Neural progenitor cell (in vitro differentiated cells): ENCODE measurements around the gene INHBB. TPM values are rescaled to one million over a fixed set of nuclear protein-coding genes. Genes with fewer than 3 reads are reported as not detected.

Source experiments
- DNase-seq: peaks from one replicate; pipeline ENCODE4 v3.0.0-alpha.2; 2016; ENCODE audit warnings: low spot score
- H2AFZ ChIP-seq: fragments of 200-600 bp; sonication (generic); replicated peaks from 2 replicates; pipeline ENCODE4 v1.6.1; 2016; ENCODE audit warnings: antibody characterized with exemption
- H3F3A ChIP-seq: fragments of 200-600 bp; sonication (generic); 2 replicates; pipeline ENCODE4 v1.6.1; 2016; ENCODE audit warnings: antibody characterized with exemption, low read depth
- H3K27ac ChIP-seq: fragments of 200-600 bp; sonication (generic); 2 replicates; pipeline ENCODE4 v1.5.1; 2016; ENCODE audit warnings: mild to moderate bottlenecking
- H3K27me3 ChIP-seq: fragments of 200-600 bp; sonication (generic); 2 replicates; pipeline ENCODE4 v1.6.1; 2016; ENCODE audit warnings: mild to moderate bottlenecking, moderate library complexity
- H3K36me3 ChIP-seq: fragments of 200-600 bp; sonication (generic); 2 replicates; pipeline ENCODE4 v1.5.1; 2016
- H3K4me1 ChIP-seq: fragments of 200-600 bp; sonication (generic); 2 replicates; pipeline ENCODE4 v1.6.1; 2016; ENCODE audit warnings: mixed run types
- H3K4me2 ChIP-seq: fragments of 200-600 bp; sonication (generic); 2 replicates; pipeline ENCODE4 v1.6.1; 2016
- H3K4me3 ChIP-seq: fragments of 200-600 bp; sonication (generic); 2 replicates; pipeline ENCODE4 v1.5.1; 2016
- H3K79me2 ChIP-seq: fragments of 200-600 bp; sonication (generic); 2 replicates; pipeline ENCODE4 v1.6.1; 2016; ENCODE audit warnings: low read depth
- H3K9ac ChIP-seq: fragments of 200-600 bp; sonication (generic); 2 replicates; pipeline ENCODE4 v1.6.1; 2016
- H3K9me3 ChIP-seq: fragments of 200-600 bp; sonication (generic); 2 replicates; pipeline ENCODE4 v1.5.1; 2016; ENCODE audit warnings: low read depth
- H4K20me1 ChIP-seq: fragments of 200-600 bp; sonication (generic); 2 replicates; pipeline ENCODE4 v1.6.1; 2016; ENCODE audit warnings: low read depth
- H3K27ac Mint-ChIP-seq: 3 replicates; pipeline ENCODE4 v1.8.0; 2021; ENCODE audit warnings: mixed read lengths
- H3K27me3 Mint-ChIP-seq: 2 replicates; pipeline ENCODE4 v1.8.0; 2022; ENCODE audit warnings: low read depth, mild to moderate bottlenecking, inconsistent platforms, moderate library complexity, mixed read lengths; ENCODE audit not compliant: insufficient read depth
- H3K36me3 Mint-ChIP-seq: 3 replicates; pipeline ENCODE4 v1.8.0; 2021; ENCODE audit warnings: mixed read lengths
- H3K4me1 Mint-ChIP-seq: 3 replicates; pipeline ENCODE4 v1.8.0; 2021; ENCODE audit warnings: mixed read lengths
- H3K4me3 Mint-ChIP-seq: 3 replicates; pipeline ENCODE4 v1.8.0; 2021; ENCODE audit warnings: mild to moderate bottlenecking, moderate library complexity, mixed read lengths
- H3K9me3 Mint-ChIP-seq: 3 replicates; pipeline ENCODE4 v1.8.0; 2020; ENCODE audit warnings: mixed read lengths
- EZH2 ChIP-seq: fragments of 200-600 bp; sonication (generic); IDR thresholded peaks from 2 replicates; pipeline ENCODE4 v1.6.1; 2017; ENCODE audit warnings: antibody characterized with exemption, mild to moderate bottlenecking, moderate library complexity
- EZH2phosphoT487 ChIP-seq: fragments of 200-600 bp; sonication (generic); IDR thresholded peaks from 2 replicates; pipeline ENCODE4 v1.6.1; 2017; ENCODE audit warnings: antibody characterized with exemption
- total RNA-seq: library from RNA; depleted of rRNA; stranded (reverse); fragments of >200 nt; gene quantifications from 2 replicates; pipeline ENCODE4 v1.2.3, GENCODE V29; 2015; ENCODE audit warnings: low replicate concordance
- TF ChIP-seq, protein P1 (sequence below): fragments of 200-600 bp; sonication (generic); IDR thresholded peaks from 2 replicates; pipeline ENCODE4 v1.5.1; 2017; ENCODE audit warnings: antibody characterized with exemption, mild to moderate bottlenecking

The INHBB gene
- total RNA-seq, 1 donor from 2014 or later, result not detected

DNA sequence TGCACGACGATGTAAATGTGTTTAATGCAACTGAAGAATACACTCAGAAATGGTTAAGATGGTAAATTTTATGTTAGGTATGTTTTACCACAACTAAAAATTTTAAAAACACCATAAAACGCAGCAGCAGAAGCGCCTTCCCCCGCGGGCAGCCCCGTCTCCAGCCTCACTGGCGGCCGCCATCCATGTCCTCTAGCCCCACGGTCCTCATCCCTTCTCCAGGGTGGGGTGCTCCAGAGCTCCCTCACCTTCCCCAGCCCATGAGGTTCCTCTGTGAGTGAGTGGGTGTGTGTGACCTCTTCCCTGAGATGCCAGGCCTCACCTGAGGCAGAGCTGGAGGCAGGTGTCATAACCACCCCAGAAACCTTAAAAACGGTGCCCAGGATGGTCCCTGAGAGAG lies 17.0 kb downstream of the INHBB start:
- H3K27me3 Mint-ChIP-seq, result peaks cover 25% of the 10 kb centered on the region
- peaks cover 21% of the 10 kb centered on the region for H3K4me1 Mint-ChIP-seq
- H3K4me2 ChIP-seq, result no peak overlapping the region

DNA sequence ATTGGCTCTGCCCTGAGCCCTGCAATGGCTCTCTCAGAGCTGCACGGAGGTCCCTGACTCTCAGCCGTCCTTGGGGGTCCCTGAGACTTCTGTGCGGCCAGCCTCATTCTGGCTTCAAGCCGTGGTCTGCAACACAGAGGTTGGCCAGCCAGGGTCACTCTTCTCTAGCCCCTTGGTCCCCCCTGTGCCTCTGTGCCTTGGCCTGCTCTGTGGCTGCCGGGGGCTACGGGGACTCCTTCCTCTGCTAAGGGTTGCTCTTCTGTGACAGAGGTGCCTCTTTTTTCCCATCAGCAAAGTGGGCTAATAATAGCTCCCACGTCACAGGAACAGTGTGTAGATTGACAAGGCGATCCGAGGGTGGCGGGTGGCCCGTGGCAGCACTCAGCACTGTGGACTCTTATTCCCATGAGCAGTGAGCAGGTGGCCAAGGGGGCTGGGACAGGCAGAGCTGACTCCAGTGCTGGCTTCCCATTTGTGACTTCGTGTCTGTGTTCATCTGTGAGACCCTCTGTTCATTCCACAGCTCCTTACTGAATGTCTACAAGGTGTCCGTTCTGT lies 19.4 kb downstream of the INHBB start:
- no peaks in the 10 kb centered on the region for H3K36me3 ChIP-seq
- Mint-ChIP-seq H3K27me3 (peaks cover 22% of the 10 kb centered on the region), H3K4me3 (no peak overlapping the region), H3K4me1 (peaks cover 17% of the 10 kb centered on the region), H3K27ac (peak overlapping the region; percentile 84), H3K36me3 (no peaks in the 10 kb centered on the region), H3K9me3 (no peaks in the 10 kb centered on the region)
- no peaks in the 10 kb centered on the region for H3K79me2 ChIP-seq
- H3K27ac ChIP-seq, result no peak overlapping the region
- H3K4me2 ChIP-seq, result no peak overlapping the region
- no peak for DNase-seq
- no peak overlapping the region for H3K9ac ChIP-seq
- no peaks in the 10 kb centered on the region for H3K27me3 ChIP-seq
- no peaks in the 10 kb centered on the region for H3F3A ChIP-seq
- H2AFZ ChIP-seq, result no peak overlapping the region
- H4K20me1 ChIP-seq, result no peaks in the 10 kb centered on the region
- no peaks in the 10 kb centered on the region for H3K9me3 ChIP-seq
- H3K4me1 ChIP-seq, result no peaks in the 10 kb centered on the region
- no peak overlapping the region for H3K4me3 ChIP-seq
- TF ChIP-seq EZH2 (no peak), EZH2phosphoT487 (no peak)
- TF ChIP-seq, protein P1, sequence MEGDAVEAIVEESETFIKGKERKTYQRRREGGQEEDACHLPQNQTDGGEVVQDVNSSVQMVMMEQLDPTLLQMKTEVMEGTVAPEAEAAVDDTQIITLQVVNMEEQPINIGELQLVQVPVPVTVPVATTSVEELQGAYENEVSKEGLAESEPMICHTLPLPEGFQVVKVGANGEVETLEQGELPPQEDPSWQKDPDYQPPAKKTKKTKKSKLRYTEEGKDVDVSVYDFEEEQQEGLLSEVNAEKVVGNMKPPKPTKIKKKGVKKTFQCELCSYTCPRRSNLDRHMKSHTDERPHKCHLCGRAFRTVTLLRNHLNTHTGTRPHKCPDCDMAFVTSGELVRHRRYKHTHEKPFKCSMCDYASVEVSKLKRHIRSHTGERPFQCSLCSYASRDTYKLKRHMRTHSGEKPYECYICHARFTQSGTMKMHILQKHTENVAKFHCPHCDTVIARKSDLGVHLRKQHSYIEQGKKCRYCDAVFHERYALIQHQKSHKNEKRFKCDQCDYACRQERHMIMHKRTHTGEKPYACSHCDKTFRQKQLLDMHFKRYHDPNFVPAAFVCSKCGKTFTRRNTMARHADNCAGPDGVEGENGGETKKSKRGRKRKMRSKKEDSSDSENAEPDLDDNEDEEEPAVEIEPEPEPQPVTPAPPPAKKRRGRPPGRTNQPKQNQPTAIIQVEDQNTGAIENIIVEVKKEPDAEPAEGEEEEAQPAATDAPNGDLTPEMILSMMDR, result no peak

More for the DNA sequence above, 17.0 kb downstream of the INHBB start:
- Mint-ChIP-seq H3K27ac (peak overlapping the region; percentile 10), H3K9me3 (no peaks in the 10 kb centered on the region), H3K4me3 (no peak overlapping the region), H3K36me3 (no peaks in the 10 kb centered on the region)
- Histone ChIP-seq H3K9ac (no peak overlapping the region), H3K9me3 (no peaks in the 10 kb centered on the region), H3F3A (no peaks in the 10 kb centered on the region), H2AFZ (no peak overlapping the region), H4K20me1 (no peaks in the 10 kb centered on the region), H3K79me2 (no peaks in the 10 kb centered on the region), H3K27me3 (peaks cover 6% of the 10 kb centered on the region), H3K27ac (no peak overlapping the region), H3K36me3 (no peaks in the 10 kb centered on the region), H3K4me3 (no peak overlapping the region), H3K4me1 (no peaks in the 10 kb centered on the region)
- TF ChIP-seq, protein P1, result no peak
- TF ChIP-seq EZH2 (no peak), EZH2phosphoT487 (no peak)
- no peak for DNase-seq

GRCh38 chr2:120366698-120367097 lies 20.8 kb downstream of the INHBB start:
- no peaks in the 10 kb centered on the region for H3K9me3 ChIP-seq
- H4K20me1 ChIP-seq, result no peaks in the 10 kb centered on the region
- Mint-ChIP-seq H3K27ac (no peak overlapping the region), H3K36me3 (no peaks in the 10 kb centered on the region), H3K27me3 (peaks cover 20% of the 10 kb centered on the region), H3K4me3 (no peak overlapping the region), H3K4me1 (peaks cover 17% of the 10 kb centered on the region), H3K9me3 (no peaks in the 10 kb centered on the region)
- no peak overlapping the region for H3K4me3 ChIP-seq
- no peak overlapping the region for H3K9ac ChIP-seq
- H3K36me3 ChIP-seq, result no peaks in the 10 kb centered on the region
- H3K4me1 ChIP-seq, result no peaks in the 10 kb centered on the region
- no peak for DNase-seq
- H3F3A ChIP-seq, result no peaks in the 10 kb centered on the region
- no peak for TF ChIP-seq EZH2
- TF ChIP-seq, protein P1, result no peak
- no peak for TF ChIP-seq EZH2phosphoT487
- no peak overlapping the region for H2AFZ ChIP-seq
- no peak overlapping the region for H3K27ac ChIP-seq
- H3K79me2 ChIP-seq, result no peaks in the 10 kb centered on the region
- H3K4me2 ChIP-seq, result no peak overlapping the region
- H3K27me3 ChIP-seq, result peaks cover 4% of the 10 kb centered on the region
